Measurements from ENCODE around the gene DGKD. TPM values are rescaled to one million over a fixed set of nuclear protein-coding genes. Genes with fewer than 3 reads are reported as not detected.
A peak's percentile ranks its signal among the peaks of the same experiment; 100 is the strongest.

DGKD gene
- total RNA-seq, 1 experiment from 2014 or later: 52.0 TPM

DNA sequence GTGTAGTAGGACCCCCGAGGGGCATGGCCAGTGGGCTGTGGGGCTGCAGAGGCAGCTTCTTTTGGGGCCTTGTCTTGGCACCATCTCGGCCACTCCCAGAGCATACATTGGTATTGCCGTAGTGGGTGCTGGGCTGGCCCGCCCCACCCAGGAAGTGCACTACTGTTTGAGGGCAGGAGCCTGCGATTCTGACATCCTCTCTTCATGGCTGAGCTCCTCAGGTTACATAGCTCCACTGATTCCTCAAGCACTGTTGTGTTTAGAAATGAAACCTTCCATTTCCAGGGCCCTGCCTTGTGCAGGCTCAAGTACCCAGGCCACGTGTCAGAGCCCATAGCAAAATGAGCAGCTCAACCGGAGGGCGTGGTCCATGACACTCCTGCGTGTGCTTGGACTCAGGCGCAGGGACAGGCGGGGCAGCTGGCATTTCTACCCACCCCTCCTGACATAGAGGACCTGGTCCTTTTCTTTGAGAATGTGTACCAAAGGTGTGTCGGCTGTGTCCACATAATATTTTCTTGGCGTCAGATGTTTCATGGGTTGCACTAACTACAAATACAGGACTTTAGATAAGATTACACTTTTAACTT, 67.9 kb downstream of the DGKD start:
- ATAC-seq (peak; percentile 48), DNase-seq (ENCODE audit: low read depth, low spot score) (no peak)
- no TSS peak for BruUV-seq (replicated peaks)
- ChIA-PET RAD21 (ENCODE audit: low non-redundant PET in 1 of 2, low total read pairs in 2 of 2, uncharacterized antibody in 2 of 2, unreplicated experiment in 2 of 2) (no interaction called here), POLR2A (no interaction called here), CTCF (no interaction called here)
- Histone ChIP-seq H3K79me2 (ENCODE audit: insufficient read depth, low read length) (peaks cover 93% of the 10 kb centered on the region), H3K4me1 (ENCODE audit: control insufficient read depth in 1 of 2, insufficient read depth in 2 of 2, low read length in 2 of 2) (peaks cover 54 to 97% of the 10 kb centered on the region in 2 experiments), H4K20me1 (ENCODE audit: insufficient read depth) (peaks cover 7% of the 10 kb centered on the region; the same call in 1 of the 2 replicates), H3K4me2 (ENCODE audit: low read length) (peak overlapping the region; percentile 87), H3K36me3 (ENCODE audit: control insufficient read depth in 1 of 2, insufficient read depth in 2 of 2, low read length in 2 of 2) (peaks cover 0 to 6% of the 10 kb centered on the region in 2 experiments; a peak in 1 of 4 replicates), H3K4me3 (replicated peaks in 1 of 2; ENCODE audit: low read depth in 1 of 2, low read length in 2 of 2) (peak overlapping the region in 1 of 2 experiments; percentile 22; a peak in 1 of 4 replicates), H3K27me3 (ENCODE audit: insufficient read depth, low read length) (no peaks in the 10 kb centered on the region), H3K9me3 (ENCODE audit: control insufficient read depth in 1 of 2, insufficient read depth in 1 of 2, low read depth in 1 of 2, low read length in 2 of 2) (no peaks in the 10 kb centered on the region), H3K9ac (ENCODE audit: low read length) (peak overlapping the region; percentile 36), H3K9me2 (ENCODE audit: insufficient read depth) (no peaks in the 10 kb centered on the region), H3K27ac (ENCODE audit: low read depth, low read length) (peak overlapping the region; percentile 41), H2AFZ (ENCODE audit: low read depth, low read length, poor library complexity, severe bottlenecking) (no peak overlapping the region)
- TF ChIP-seq TCF7L2 (IDR thresholded peaks at IDR 0.05; ENCODE audit: borderline replicate concordance, extremely low read depth, insufficient read depth, insufficient read length) (no peak), YY1 (IDR thresholded peaks at IDR 0.05; ENCODE audit: extremely low read depth, insufficient replicate concordance, low read depth, low read length) (no peak), ELF1 (IDR thresholded peaks at IDR 0.05; ENCODE audit: borderline replicate concordance, low read depth) (no peak), SRF (IDR thresholded peaks at IDR 0.05; ENCODE audit: low read depth) (no peak), SIN3A (IDR thresholded peaks at IDR 0.05; ENCODE audit: low read depth) (no peak), CEBPB (IDR thresholded peaks at IDR 0.05; ENCODE audit: low read depth) (no peak), RAD21 (IDR thresholded peaks at IDR 0.05; ENCODE audit: low read depth) (no peak), EZH2 (IDR thresholded peaks at IDR 0.05) (no peak), MAX (IDR thresholded peaks at IDR 0.05) (peak; percentile 79)
- intact Hi-C loops (cut with micrococcal nuclease): no loop called here
